Transverse colon (tissue), 4 donors: ENCODE data around the gene TMED8.

ENCODE experiments used
- CTCF ChIP-seq, 5 experiments: fragments of 200-600 bp in 3 of 5; fragments of 450-650 bp in 2 of 5; sonication (generic) in 3 of 5; IDR thresholded peaks; 1 replicate in 2 of 5; 2 replicates in 3 of 5; pipeline ENCODE4 v1.5.1; 2016 to 2017; ENCODE audit warnings: antibody characterized with exemption in 5 of 5, inconsistent platforms in 3 of 5, mild to moderate bottlenecking in 2 of 5, moderate library complexity in 1 of 5
- EP300 ChIP-seq: sonication (generic); formaldehyde crosslinking; IDR thresholded peaks from one replicate; pipeline ENCODE4 v1.6.1; 2017; ENCODE audit warnings: antibody characterized with exemption, low read depth
- POLR2A ChIP-seq: fragments of 450-650 bp; IDR thresholded peaks from one replicate; pipeline ENCODE4 v1.6.1; 2016; ENCODE audit warnings: antibody characterized with exemption, mild to moderate bottlenecking, moderate library complexity
- POLR2AphosphoS5 ChIP-seq, 3 donors: sonication (generic); formaldehyde crosslinking; IDR thresholded peaks; one replicate each; pipeline ENCODE4 v1.6.1; 2016; ENCODE audit warnings: antibody characterized with exemption in 3 of 3

DNA sequence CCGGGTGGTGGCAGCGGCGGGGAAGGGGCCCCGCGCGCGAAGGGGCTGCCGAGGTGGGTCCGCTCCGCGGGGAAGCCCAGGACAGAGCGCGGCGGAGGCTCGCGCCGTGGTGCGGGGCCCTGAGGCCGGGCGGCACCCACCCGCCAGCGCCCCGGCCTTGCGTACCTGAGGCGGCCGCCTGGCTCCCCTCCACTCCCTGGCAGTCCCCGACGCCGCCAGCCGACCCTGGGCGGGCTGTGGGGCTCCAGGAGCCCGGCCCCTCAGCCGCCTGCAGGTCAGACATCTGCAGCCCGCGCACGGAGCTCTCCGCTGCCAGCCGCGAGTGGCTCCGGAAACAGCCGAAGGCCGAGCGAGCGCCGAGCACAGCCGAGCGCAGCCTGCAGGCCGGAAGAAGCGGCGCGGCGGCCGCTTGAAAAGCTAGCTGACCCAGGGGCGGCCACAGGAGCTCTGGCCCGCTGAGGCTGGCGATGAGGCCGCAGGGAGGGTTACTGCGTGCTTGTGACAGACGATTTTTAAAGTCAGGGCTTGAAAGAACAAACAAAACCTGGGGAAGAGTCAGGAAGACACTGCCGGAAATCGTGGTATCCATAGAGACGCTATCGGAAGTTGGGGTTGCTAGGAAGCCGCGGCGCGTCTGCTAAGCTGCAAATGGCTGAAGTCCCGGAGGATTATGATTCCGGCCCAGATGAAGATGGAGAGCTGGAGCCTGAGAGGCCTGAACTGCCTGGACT is at the start of gene TMED8, which contains the start of gene SAMD15:
- TF ChIP-seq POLR2AphosphoS5 (IDR thresholded peaks at IDR 0.05) = peak in 2 of 3 donors; percentile 45 to 49
- peak in 3 of 5 experiments; percentile 32 to 43 (median 38) for TF ChIP-seq CTCF (IDR thresholded peaks at IDR 0.05)
- no peak for TF ChIP-seq POLR2A
- TF ChIP-seq EP300 = no peak
